OCI-LY7 (cell line): ENCODE measurements around the gene RBBP4. TPM values are rescaled to one million over a fixed set of nuclear protein-coding genes. Genes with fewer than 3 reads are reported as not detected.

ENCODE experiments used
- BruUV-seq: library from RNA; stranded (reverse); fragments of 400-500 nt; replicated peaks from 2 replicates; lab custom pipeline; 2021; lab: Mats Ljungman, UMichigan
- CTCF ChIA-PET: fragments of 300-600 bp; sonication (Branson Sonifier 250); formaldehyde crosslinking; loops from one replicate; lab custom pipeline; 2022; ENCODE audit warnings: antibody characterized with exemption; ENCODE audit not compliant: unreplicated experiment; lab: Charles Lee
- POLR2A ChIA-PET: fragments of 300-600 bp; sonication (Branson Sonifier 250); formaldehyde crosslinking; loops from one replicate; lab custom pipeline; 2022; ENCODE audit warnings: antibody characterized with exemption; lab: Charles Lee
- DNase-seq: peaks from one replicate; pipeline ENCODE4 v3.0.0-alpha.2; 2015; ENCODE audit warnings: low spot score
- H2AFZ ChIP-seq: fragments of 200-600 bp; sonication (generic), shearing (Covaris generic); 2 replicates; pipeline ENCODE4 v1.6.1; 2014; ENCODE audit warnings: mild to moderate bottlenecking, antibody characterized with exemption, low read length, moderate library complexity
- H3K27ac ChIP-seq: fragments of 200-600 bp; sonication (generic); 2 replicates; pipeline ENCODE4 v1.5.1; 2014; ENCODE audit warnings: mixed run types, low read depth, mild to moderate bottlenecking, moderate library complexity, low read length, inconsistent platforms; ENCODE audit not compliant: poor library complexity, severe bottlenecking
- H3K36me3 ChIP-seq: fragments of 200-600 bp; sonication (generic); 2 replicates; pipeline ENCODE4 v1.6.1; 2014; ENCODE audit warnings: mild to moderate bottlenecking, antibody characterized with exemption, low read length, moderate library complexity, mixed read lengths; ENCODE audit not compliant: insufficient read depth
- H3K4me1 ChIP-seq: fragments of 200-600 bp; sonication (generic); 2 replicates; pipeline ENCODE4 v1.5.1; 2014; ENCODE audit warnings: mild to moderate bottlenecking, low read length; ENCODE audit not compliant: insufficient read depth, poor library complexity, severe bottlenecking
- H3K4me2 ChIP-seq: fragments of 200-600 bp; sonication (generic); 2 replicates; pipeline ENCODE4 v1.6.1; 2014; ENCODE audit warnings: mild to moderate bottlenecking, low read length
- H3K4me3 ChIP-seq: fragments of 200-600 bp; sonication (generic); 2 replicates; pipeline ENCODE4 v1.5.1; 2014; ENCODE audit warnings: mild to moderate bottlenecking, low read depth, low read length; ENCODE audit not compliant: poor library complexity, severe bottlenecking
- H3K79me2 ChIP-seq: fragments of 200-600 bp; sonication (generic); 2 replicates; pipeline ENCODE4 v1.6.1; 2016; ENCODE audit warnings: low read depth, mild to moderate bottlenecking, low read length, moderate library complexity, mixed read lengths; ENCODE audit not compliant: insufficient read depth
- H3K9me2 ChIP-seq: fragments of 200-600 bp; sonication (generic); 2 replicates; pipeline ENCODE4 v1.6.1; 2016; ENCODE audit warnings: mild to moderate bottlenecking, low read length, mixed read lengths; ENCODE audit not compliant: insufficient read depth
- H3K9me3 ChIP-seq: fragments of 200-600 bp; sonication (generic); 2 replicates; pipeline ENCODE4 v1.6.1; 2014; ENCODE audit warnings: mild to moderate bottlenecking, mixed run types, low read length, mixed read lengths
- H4K20me1 ChIP-seq: fragments of 200-600 bp; sonication (generic); 2 replicates; pipeline ENCODE4 v1.6.1; 2014; ENCODE audit warnings: mild to moderate bottlenecking, antibody characterized with exemption, low read length, moderate library complexity, mixed read lengths; ENCODE audit not compliant: insufficient read depth
- CTCF ChIP-seq: fragments of 200-600 bp; sonication (generic); conservative IDR thresholded peaks from 2 replicates; pipeline ENCODE4 v1.5.1; 2014; ENCODE audit warnings: mild to moderate bottlenecking, antibody characterized with exemption, low read length, moderate library complexity, mixed read lengths
- EZH2phosphoT487 ChIP-seq: fragments of 200-600 bp; sonication (generic); IDR thresholded peaks from 2 replicates; pipeline ENCODE4 v1.6.1; 2018; ENCODE audit warnings: low read depth, borderline replicate concordance, mild to moderate bottlenecking, mixed run types, antibody characterized with exemption, low read length, moderate library complexity, mixed read lengths
- intact Hi-C: fragments of 100-400 bp; cut with micrococcal nuclease; formaldehyde crosslinking; loops from one replicate; pipeline ENCODE4 v1.10.0; 2022; ENCODE audit not compliant: unreplicated experiment
- total RNA-seq, 2 experiments: library from RNA; depleted of rRNA in 1 of 2; stranded (reverse); fragments of >200 nt in 1 of 2; shearing (Covaris generic) in 1 of 2; gene quantifications; 2 replicates each; pipeline ENCODE4 v1.2.3, GENCODE V29; 2014 to 2022

RBBP4 gene
- total RNA-seq, 2 experiments from 2014 or later: 353 to 597 TPM

- no peaks in the 10 kb centered on the region for H3K79me2 ChIP-seq
- H3K4me1 ChIP-seq: no peaks in the 10 kb centered on the region
- no peak overlapping the region for H2AFZ ChIP-seq
- DNase-seq: no peak
- H3K9me3 ChIP-seq: no peaks in the 10 kb centered on the region
- H3K36me3 ChIP-seq: no peaks in the 10 kb centered on the region
- no peak overlapping the region for H3K27ac ChIP-seq
- intact Hi-C loops: no loop called here
- CTCF ChIA-PET: interaction anchor here (1.5 kb wide), 1 partner anchor 16 kb away, joined by 5 read pairs; no protein-coding TSS in a partner anchor
- POLR2A ChIA-PET: interaction anchor here (0.6 kb wide), 1 partner anchor 667 kb away, joined by 3 read pairs; no protein-coding TSS in a partner anchor
- TF ChIP-seq EZH2phosphoT487 (no peak), CTCF (no peak)
- H3K4me3 ChIP-seq: no peak overlapping the region
- no TSS peak for BruUV-seq
- H4K20me1 ChIP-seq: no peaks in the 10 kb centered on the region
- H3K4me2 ChIP-seq: no peak overlapping the region
- H3K9me2 ChIP-seq: no peaks in the 10 kb centered on the region
These were observed 77.5 kb downstream of the RBBP4 start for GRCh38 chr1:32728413-32729077.

- no TSS peak for BruUV-seq
- no peaks in the 10 kb centered on the region for H3K4me1 ChIP-seq
- H3K4me2 ChIP-seq: no peak overlapping the region
- DNase-seq: no peak
- CTCF ChIA-PET: interaction anchor here (1.5 kb wide), 1 partner anchor 17 kb away, joined by 5 read pairs; no protein-coding TSS in a partner anchor
- no peaks in the 10 kb centered on the region for H3K9me3 ChIP-seq
- TF ChIP-seq CTCF (no peak), EZH2phosphoT487 (no peak)
- no peaks in the 10 kb centered on the region for H3K9me2 ChIP-seq
- no peak overlapping the region for H2AFZ ChIP-seq
- no peak overlapping the region for H3K4me3 ChIP-seq
- H3K79me2 ChIP-seq: no peaks in the 10 kb centered on the region
- no peak overlapping the region for H3K27ac ChIP-seq
- H3K36me3 ChIP-seq: no peaks in the 10 kb centered on the region
- H4K20me1 ChIP-seq: no peaks in the 10 kb centered on the region
- POLR2A ChIA-PET: interaction anchor here (0.6 kb wide), 1 partner anchor 147 kb away, joined by 4 read pairs; no protein-coding TSS in a partner anchor
- intact Hi-C loops: no loop called here
These were observed 78.4 kb downstream of the RBBP4 start for GRCh38 chr1:32729254-32730046.
